ENCODE measurements around the gene TPRG1.
A peak's percentile ranks its signal among the peaks of the same experiment; 100 is the strongest.

TPRG1 gene

DNA sequence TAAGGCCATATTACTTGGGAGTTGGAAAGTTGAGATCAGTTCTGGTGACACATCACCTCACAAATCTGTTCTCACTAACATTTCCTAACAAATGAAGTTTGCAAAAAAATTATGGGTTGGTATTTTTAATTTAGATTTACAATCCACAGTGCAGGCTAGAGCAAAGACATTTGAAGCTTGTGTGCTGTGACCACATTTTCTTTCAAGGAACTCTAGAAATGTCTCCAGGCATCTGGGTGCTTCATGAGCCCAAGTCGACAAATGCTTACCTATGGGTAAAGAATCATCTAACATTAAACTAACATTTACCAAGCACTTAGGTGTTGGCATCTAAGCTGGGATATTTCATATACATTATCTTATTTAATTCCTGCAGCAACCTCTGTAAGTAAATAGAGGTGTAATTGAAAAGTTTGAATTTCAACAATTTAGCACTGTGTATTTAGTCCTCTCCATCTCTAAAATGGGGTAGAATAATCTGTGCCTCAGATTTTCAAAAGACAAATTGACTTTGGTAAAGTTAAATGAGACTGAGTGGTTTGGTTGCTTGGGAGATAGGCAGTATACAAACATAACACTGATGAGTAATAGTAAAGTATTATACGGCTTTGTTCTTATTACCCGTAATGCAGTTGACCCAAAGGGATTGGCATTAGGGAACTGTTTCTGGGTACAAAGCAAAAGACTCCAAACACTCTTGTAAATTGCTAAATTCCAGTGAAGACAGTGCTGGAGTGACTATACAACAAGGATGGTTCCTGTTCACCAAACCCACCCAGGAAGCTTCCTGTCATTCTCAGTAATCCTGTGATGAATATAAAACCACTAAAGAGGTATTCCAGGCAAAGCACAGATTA lies 162.5 kb downstream of the TPRG1 start:
- no peak overlapping the region for H3K4me3 ChIP-seq (ENCODE audit: low read length)
- DNase-seq (ENCODE audit: low read depth, low spot score), result no peak

DNA sequence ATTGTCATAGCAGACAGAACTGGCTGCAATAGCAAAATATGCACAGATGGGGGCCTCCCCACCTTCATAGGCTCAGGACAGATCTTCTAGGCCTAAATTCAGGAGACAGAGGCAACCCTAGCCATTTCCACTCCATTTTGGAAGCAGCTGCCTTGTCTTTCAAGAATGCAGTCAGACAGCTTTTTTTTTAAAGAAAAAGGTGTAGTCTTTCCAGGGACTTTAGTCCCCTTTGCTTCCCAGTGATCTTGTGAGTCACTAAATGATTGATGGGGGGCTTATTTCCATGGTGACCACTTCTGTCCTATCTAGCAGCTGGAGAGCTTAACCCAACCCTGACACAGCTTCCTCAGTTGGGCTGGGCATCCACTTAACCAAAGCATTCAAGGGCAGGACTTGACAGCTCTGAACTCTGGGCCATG lies 165.9 kb downstream of the TPRG1 start:
- H3K4me3 ChIP-seq (ENCODE audit: low read length), result no peak overlapping the region
- DNase-seq (ENCODE audit: low read depth, low spot score), result no peak

DNA sequence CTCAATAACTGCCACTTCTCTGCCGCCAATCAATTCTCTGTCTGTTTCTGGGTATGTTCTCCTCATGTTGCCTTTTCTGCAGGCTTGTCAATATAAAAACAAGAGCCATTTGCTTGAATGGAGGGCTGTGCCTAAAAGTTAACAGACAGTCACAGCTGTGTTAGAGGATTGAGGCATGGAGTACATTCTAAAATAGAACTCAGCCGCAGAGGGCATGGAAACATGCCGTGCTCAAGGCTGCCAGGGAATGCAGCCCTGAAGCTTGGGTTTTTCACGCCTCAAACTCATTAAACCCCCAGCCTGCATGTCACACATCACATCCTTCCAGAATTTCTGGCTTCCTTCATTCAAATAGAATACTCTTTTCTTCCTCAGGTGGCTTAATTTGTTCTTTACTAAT lies 166.6 kb downstream of the TPRG1 start:
- DNase-seq (ENCODE audit: low read depth, low spot score), result no peak
- H3K4me3 ChIP-seq (ENCODE audit: low read length), result no peak overlapping the region

DNA sequence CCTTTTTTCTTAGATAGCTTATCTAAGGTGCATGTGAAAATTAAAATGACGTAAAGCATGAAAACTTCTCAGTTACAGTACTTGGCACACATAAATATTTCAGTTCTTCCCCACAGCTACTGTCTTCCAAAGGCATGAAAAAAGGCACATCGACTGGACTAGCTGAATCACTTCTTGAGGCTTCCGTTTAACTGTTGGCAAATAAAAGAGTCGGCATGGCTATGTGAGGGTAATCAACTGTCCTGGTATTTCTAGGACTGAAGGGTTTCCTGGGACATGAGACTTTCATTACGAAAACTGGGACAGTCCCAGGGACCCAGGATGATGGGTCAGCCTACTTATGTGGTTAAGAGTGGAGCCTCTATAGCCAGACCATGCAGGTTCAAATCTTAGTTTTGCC lies 168.2 kb downstream of the TPRG1 start:
- DNase-seq (ENCODE audit: low read depth, low spot score), result no peak
- H3K4me3 ChIP-seq (ENCODE audit: low read length), result no peak overlapping the region

DNA sequence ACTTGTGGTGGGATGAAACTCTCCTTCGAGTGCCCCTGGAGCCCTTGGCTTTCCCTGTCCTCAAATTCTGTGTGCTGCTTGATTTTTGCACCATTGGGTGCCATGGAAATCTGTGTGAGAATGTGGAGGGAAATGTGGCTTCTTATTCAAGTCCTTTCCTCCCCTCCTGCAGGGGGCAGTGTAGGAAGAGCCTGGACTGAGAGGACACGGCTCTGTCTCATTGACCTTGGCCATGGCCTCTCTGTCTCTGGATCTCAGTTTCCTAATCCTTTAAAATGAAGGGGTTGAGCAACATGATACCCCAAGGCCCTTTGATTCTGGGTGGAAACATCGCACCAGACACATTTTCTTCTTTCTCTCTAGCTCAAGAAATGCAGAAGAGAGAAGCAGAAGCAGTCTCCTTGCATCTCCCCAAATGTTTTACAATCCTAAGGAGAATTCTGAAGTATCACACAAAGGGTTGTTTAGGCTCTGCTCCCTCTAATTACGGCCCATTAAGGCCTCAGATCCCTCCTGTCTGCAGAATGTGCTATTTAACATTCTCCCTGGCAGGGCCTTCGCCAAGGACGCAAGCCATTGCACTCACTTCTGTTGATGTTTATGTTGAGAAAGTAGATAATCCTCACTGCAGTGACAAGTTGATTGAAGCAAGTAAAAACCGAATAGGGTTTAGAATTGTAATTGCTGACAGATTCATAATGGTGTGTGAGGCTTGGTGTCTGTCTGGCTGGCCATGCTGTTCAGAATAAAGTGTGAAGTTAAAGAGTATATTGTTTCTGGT lies 169.1 kb downstream of the TPRG1 start:
- no peak overlapping the region for H3K4me3 ChIP-seq (ENCODE audit: low read length)
- no peak for DNase-seq (ENCODE audit: low read depth, low spot score)

DNA sequence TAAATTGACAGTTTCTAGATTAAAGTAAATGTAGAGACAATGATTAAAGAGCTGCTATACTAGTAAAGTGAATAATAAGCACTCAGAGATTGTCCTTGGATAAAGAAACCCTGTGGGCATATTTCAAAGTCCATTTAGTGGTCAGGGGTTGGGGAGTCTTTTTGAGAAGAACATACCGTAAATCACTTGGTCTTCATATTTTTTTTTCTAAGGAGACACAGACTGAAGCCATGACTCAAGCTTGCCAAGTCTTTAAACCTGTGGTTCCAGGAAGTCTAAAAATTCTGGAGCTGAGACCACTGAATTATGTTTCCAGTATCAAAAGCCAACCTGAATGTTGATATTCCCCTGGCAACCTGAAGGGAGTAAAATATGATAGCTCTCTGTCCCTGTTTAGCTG lies 171.0 kb downstream of the TPRG1 start:
- no peak for DNase-seq (ENCODE audit: low read depth, low spot score)
- H3K4me3 ChIP-seq (ENCODE audit: low read length), result no peak overlapping the region

DNA sequence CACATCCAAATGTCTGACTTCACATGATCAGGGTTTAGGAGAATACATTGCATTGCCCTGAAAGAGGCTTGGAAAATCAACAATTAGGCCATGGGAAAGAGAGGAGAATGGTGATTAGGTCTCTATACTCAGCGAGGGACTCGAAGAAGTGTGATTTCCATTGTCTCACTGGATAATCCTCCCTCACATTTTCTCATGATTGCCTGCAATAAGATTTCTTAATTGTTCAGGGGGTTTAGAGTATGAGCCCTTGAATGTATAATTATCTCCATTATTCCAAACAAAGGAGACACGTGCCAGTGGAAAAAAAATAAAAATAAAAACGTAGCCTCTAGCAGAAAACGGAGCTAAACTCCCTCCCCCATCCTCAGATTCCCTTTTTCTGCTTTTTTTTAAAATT lies 173.2 kb downstream of the TPRG1 start:
- DNase-seq (ENCODE audit: low read depth, low spot score), result no peak
- H3K4me3 ChIP-seq (ENCODE audit: low read length), result no peak overlapping the region

DNA sequence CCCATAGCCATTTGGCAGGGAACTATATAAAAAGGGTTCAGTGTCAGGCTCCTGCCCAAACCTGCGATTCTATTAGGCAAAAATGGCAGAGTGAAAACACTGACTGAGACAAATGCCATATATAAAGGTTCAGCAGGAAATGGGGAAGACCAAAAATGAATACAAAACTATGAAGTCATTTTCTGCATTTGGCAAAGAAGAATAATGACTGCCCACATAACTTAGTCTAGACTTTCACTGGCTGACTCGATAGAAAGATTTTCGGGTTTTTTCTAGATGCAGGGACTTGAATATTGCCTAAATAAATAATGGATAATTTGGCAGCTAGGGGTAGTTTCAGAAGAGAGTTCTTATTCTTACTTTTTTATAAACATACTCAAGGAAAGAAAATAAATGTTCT lies 178.0 kb downstream of the TPRG1 start:
- H3K4me3 ChIP-seq (ENCODE audit: low read length), result no peak overlapping the region
- DNase-seq (ENCODE audit: low read depth, low spot score), result no peak

DNA sequence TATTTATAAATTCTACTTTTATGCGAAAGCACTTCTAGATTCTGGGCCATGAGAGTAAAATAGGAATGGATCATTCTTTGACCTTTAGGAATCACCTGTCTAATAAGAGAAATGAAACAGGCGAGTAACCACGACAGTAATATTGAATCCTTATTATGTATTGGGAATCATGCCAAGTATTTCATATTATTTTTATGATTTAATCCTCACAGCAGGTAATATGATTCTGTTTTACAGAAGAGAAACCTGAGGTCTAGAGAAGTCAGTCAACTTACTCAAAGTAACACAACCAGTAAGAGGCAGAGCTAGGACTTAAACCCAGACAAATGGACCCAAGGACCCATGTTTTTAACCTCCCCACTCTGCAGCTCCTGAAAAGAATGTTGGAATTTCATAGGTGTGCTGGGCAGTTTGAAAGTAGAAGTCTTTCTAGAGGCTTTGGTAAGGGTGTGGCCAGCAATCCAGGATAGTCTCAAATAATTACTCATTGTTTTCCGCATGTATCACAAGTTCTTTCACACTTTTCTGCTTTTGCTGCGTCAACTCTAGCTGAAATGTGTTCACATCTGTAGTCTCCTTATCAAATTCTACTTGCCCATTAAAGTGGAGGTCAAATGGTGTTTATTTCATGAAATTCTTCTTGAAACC lies 181.7 kb downstream of the TPRG1 start:
- no peak overlapping the region for H3K4me3 ChIP-seq (ENCODE audit: low read length)
- DNase-seq (ENCODE audit: low read depth, low spot score), result no peak

DNA sequence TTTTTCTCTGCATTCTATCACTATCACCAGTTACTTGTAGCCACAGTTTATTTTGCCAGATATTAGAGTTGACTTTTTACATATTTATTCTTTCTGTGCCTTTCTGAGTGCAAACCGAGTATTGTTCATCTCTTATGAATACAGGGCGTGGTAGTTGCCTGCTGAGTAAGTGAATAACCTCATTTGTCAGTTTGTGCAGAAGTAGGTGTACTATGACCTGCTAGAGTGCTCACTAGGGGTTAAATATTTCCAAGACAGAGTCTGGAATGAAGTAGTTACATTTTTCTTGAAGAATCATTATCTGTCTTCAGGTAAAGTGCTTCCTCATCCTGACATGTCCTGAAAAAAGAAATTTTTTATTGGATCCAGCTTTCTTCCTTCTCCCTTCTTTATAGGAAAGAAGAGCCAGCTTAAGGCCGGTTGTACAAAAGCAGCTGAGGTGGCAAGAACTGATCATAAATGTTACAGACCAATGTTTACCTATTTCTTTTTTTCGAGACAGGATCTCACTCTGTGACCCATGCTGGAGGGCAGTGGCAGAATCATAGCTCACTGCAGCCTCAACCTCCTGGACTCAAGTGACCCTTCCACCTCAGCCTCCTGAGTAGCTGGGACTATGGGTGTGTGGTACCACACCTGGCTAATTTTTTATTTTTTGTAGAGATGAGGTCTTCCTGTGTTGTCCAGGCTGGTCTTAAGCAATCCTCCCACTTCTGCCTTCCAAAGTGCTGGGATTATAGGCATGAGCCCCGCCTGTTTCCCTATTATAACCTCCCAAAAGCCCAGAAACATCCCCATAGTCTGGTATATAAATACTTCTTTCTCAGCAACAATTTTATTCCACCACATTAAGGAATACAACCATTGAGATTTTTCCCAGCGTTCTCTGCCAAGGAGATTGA lies 182.5 kb downstream of the TPRG1 start:
- DNase-seq (ENCODE audit: low read depth, low spot score), result no peak
- H3K4me3 ChIP-seq (ENCODE audit: low read length), result no peak overlapping the region

DNA sequence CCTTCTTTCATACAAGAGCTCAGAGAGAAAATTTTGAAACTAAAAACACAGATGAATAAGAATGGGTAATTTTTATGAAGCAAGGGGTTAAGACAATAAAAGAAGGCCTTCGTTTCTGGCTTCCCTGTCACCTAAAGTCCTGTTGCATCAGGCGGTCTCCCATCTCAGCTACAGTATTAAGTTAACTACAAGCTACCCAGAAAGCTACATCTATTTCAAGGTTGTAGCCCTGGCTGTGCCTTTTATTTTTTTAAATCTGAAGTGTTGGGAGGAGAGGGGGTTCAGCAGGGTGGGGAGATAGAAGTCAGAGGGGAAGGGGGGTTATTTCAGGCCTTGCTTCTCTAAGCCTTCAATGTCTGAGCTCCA lies 183.3 kb downstream of the TPRG1 start:
- no peak for DNase-seq (ENCODE audit: low read depth, low spot score)
- no peak overlapping the region for H3K4me3 ChIP-seq (ENCODE audit: low read length)

DNA sequence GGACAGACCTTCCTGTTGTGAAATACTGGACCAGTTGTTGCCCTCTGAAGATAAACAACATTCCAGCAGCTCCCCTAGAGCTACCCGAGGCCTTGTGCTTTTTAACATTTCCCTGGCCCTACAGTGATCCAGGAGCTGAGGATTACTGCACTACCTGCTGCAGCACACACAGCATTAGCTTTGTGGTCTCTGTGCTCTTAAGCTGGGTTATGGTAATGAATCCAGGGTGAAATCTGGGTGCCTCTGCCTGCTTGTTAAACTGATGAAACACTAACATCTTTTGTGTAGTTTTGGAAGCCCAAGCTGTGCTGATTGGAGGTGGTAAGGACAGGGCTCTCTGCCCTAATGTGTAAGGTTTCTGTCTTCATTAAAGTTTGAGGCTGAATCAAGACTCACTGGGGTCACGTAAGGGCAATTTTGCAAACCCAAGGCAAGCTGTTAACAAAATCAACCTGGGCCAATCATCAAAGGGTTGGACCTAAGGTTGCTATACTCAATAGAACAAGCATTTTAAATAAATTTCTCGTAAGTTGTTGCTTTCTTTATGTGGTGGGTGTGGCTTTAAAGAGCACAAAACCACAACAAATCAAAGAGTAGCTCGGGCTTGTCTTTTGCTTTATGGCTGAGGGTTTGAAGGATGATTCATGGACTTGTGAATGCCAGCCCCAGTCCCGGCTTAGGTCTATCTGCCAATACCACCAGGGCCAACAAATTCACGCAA lies 183.9 kb downstream of the TPRG1 start:
- H3K4me3 ChIP-seq (ENCODE audit: low read length), result no peak overlapping the region
- DNase-seq (ENCODE audit: low read depth, low spot score), result peak; percentile 38

DNA sequence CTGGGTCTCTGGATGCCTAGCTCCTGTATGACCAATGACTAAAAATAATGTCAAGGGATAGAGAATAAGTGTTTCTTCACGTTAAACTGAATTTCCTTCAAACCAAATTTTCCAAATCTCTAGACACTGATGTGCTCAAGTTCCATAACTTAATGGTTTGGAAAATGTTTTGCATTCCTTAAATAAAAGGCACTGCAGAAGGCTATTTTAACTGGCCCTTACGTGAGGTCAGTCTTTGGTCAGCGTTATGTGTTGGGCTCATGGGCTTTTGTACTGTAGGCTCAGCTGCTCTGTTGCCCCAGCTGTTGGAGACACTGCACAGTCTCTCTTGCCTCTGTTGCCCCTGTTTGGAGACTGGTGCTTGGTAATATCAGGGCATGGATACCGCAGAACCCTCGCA lies 188.5 kb downstream of the TPRG1 start:
- DNase-seq (ENCODE audit: low read depth, low spot score), result no peak
- H3K4me3 ChIP-seq (ENCODE audit: low read length), result no peak overlapping the region

DNA sequence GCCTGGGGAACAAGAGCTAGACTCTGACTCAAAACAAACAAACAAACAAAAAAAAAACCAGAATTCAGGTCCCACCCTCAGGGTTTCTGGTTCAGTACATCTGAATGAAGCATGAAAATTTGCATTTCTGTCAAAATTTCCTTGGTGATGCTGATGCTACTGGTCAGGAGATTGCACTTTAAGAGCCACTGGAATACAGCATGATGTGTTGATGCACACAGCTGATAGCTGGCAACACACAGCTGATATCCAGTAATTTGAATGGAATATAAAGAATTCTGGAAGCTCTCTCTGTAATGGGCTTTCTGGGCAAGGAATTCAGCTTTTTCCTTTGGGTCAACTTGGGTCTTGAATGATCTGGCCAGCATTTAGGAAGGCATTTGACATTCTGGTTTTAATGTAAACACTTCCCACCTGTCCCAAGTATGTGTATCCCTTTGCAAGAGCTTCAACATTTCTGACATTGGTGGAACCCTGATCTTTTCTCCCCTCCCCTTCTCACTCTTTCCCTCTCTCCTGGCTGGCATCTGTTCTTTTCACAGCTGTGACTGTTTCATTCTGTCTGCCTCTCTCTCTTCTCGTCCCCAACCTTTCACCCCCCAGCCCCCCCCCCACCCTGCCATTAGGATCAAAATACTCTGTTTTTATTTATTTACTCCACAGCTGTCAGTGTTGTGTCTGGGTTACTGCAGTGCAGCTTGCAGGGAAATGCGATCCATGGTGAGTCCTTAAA lies 189.5 kb downstream of the TPRG1 start:
- DNase-seq (ENCODE audit: low read depth, low spot score), result no peak
- H3K4me3 ChIP-seq (ENCODE audit: low read length), result no peak overlapping the region

DNA sequence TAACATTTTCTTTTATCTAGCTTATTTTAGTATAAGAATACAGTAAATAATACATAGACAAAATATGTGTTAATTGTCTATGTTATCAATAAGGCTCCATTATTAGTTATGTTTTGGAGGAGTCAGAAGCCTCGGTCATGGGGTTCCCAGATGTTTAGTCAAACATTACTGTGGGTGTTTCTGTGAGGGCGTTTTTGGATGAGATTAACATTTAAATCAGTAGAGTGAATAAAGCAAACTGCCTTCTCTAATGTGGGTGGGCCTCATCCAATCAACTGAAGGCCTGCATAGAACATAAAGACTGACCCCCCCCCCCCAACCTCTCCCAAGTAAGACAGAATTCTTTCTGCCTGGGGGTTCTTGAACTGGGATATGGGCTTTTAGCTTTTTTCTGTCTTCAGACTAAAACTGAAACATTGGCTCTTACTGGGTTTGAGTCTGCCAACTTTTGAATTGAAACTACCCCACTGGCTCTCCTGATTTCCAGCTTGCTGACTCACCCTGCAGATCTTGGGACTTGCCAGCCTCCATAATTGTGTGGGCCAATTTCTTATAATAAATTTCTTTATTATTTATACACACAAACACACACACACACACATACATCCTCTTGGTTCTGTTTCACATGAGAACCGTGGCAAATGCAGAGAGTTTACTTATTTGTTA lies 192.0 kb downstream of the TPRG1 start:
- no peak for DNase-seq (ENCODE audit: low read depth, low spot score)
- H3K4me3 ChIP-seq (ENCODE audit: low read length), result no peak overlapping the region

DNA sequence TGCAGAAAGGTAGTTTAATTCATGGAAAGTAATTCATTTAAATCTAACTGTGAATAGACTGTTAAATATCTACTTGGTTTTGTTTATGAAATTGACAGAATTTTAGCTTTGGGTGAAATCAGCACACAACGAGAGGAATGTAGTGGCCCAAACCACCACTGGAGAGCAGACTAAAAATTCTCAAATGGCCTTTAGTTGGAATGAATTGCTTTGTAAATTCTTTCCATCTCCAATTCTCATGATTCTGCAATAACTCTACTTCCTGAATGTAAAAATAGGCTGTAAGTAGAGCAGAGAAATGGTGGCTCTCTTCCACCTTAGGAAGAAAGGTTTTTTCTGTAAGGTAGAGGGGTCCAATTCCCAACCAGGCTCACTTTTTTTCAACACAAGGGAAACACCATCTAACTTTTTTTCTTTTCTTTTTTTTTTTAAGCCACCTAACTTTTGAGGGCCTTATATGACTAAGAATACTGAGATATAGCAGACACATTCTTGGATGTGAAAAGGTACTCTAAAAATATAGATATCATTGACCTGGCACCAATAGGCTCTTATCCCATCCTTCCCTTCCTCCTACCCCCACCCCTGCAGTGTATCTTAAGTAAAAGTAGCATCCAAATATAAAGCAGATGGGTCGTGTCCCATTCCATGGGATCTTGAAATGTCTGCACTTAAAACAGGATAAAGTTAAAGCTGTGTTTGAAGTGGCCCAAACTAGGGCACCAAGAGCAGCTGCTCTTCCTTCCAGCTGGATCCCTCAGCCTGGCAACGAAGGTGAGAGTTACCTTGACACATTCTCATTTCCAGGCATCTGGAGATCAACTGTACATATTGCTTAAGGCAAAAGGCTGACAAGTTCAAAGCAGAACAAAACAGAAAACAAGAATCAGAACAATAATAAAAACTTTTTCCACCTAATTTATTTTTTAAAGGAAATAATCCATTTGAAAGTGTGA lies 194.1 kb downstream of the TPRG1 start:
- no peak for DNase-seq (ENCODE audit: low read depth, low spot score)
- H3K4me3 ChIP-seq (ENCODE audit: low read length), result no peak overlapping the region
